ENCODE data around the gene KRTAP5-8.
"Not testable (repeated sequence)": the region's sequence is repeated elsewhere in the genome, so short reads cannot be mapped to it uniquely, and the experiment has no call there.

DNA sequence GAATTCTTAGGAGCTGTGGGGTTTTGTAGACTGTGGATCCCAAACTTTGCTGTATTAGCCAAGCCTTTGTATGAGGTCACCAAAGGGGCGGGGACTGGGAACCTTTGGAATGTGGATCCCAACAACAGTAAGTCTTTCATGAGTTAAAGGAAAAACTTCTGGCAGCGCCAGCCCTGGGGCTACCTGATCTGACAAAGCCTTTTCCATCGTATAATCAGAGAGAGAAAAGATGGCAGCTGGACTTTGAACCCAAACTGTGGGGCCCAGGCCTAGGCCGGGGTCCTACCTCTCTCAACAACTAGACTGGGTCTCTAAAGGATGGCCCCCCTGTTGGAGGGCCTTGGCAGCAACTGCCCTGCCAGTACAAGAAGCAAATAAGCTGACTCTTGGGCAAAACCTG, 50.5 kb downstream of the KRTAP5-8 start:
- TF ChIP-seq ATF3 (IDR thresholded peaks at IDR 0.05); CTCF (IDR thresholded peaks at IDR 0.05; ENCODE audit: low read depth, low read length, missing input control); REST (IDR thresholded peaks at IDR 0.05); TAF1 (conservative IDR thresholded peaks at IDR 0.05); FOXA1 (IDR thresholded peaks at IDR 0.05); RXRA (IDR thresholded peaks at IDR 0.05); MAX (IDR thresholded peaks at IDR 0.05); FOXA2 (IDR thresholded peaks at IDR 0.05); NR2F2 (IDR thresholded peaks at IDR 0.05); HNF4A (conservative IDR thresholded peaks at IDR 0.05); SP1 (IDR thresholded peaks at IDR 0.05): not testable (repeated sequence)
